Measurements from ENCODE around the gene SLC9C1.

Gene SLC9C1

DNA sequence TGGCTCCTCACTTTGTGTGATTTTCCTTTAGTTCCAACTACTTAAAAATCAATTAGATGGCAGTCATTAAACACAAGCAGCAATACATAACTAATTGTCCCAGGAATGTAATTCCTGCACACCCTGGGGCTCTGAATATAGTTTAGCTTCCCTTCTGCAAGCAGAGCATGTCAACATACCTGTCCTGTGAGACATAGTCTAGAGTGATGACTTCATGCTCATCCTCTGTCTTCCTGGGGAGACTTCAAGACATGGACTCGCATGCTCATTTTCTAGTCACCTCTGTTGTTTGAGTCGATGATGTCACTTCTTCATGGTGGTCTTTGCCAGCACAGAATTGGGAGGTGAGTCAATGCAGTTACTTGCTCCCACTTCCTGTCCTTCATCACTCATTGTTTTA, 192.1 kb downstream of the SLC9C1 start:
- DNase-seq = no peak

DNA sequence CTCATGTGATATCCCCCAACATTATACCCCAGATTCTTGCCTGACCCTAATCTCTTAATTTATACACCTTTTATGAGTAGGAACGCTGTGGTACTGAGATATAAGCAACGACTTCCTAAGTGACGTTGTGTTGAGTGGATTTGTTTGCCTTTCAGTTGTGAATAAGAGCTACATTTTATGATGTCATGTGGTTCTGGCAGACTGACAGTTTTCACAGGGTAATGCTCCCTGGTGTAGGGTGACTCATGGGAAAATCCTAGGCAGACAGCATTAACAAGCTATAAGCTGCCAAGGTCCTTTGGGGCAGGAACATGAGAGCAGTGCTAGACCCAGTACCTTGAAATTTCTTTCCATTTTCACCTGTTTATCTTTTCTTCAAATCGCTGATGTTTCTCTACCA, 196.6 kb downstream of the SLC9C1 start:
- DNase-seq = no peak

DNA sequence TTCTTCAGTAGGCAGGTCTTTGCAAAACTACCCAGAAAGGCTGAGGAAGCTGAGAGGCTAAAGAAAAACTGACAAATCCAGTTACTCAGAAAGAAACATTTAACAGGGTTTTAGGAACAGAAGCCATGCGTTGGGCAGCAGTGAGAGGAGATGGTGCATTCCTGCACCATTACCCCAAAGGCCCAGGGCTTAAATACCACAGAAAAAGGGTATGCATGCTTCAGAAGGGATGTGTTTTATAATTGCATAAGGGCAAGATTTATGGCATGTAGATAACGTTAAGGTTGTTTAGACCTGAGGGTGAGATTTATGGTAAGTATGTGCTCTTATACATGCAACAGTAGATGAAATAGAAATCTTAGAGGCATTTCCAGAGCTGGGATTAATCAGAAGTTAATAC, 197.8 kb downstream of the SLC9C1 start:
- DNase-seq = no peak

DNA sequence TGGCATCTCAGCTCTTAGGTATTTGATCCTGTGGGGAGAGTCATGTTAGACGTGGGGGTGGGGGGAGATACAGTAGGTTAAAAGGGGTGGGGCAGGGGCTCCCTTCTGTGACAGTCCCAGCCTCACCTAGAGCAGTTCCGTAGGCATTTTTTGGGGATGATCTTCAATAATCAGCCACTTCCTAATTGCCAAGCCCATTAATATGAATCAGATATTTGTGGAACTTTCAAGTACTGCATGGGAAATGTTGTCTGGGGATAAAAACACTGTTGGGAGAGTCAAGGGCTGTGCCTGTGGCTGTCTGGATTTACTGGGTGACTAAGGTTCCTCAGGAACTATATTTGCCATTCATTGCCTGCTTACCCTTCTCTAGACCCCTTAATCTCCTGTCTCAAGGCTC, 198.3 kb downstream of the SLC9C1 start:
- no peak for DNase-seq

DNA sequence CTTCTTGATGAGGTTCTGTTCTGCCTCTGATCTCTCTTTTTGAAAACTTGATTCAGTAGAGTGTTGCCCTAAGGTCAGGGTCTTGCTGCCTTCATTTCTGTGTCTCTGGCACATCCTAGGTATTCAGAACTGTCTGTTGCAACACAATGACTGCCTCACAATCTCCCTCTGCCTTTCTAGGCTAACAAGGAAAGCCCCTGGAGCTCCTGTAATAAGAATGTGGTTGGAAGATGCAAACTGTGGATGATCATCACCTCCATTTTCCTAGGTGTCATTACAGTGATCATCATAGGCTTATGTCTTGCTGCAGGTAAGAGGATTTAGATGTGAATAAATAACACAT, 200.9 kb downstream of the SLC9C1 start:
- DNase-seq = no peak

DNA sequence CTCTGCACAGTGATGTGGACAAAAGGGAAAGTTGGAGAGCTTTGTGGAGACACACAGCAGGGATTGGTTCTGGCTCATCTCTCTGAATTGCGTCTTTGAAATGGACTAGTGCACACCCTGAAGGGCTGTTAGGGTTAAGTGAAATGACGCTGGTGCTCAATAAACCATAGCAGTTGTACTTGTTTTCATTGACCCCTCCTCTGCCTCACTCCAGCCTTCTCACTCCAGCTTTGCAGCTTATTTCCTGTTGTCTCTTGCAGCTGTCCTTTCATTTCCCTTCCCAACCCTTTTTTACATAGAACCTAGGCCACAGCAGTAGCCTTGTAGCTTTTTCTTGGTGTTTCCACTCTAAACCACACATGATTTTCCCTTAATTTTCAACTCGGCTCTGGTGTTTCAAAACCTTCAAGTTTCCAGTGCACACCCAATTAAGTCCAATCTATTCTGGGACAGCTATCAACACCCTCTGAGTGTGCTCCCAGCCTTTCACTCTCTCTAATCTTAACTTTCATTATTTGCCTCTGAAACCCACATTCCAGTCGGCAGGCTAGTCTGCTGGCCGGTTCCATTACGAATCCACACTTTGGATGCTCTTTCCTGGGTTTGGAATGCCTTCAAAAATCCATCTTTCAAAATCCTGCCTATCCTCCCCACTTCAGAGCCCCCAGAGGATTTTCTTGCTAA, 201.4 kb downstream of the SLC9C1 start:
- no peak for DNase-seq

DNA sequence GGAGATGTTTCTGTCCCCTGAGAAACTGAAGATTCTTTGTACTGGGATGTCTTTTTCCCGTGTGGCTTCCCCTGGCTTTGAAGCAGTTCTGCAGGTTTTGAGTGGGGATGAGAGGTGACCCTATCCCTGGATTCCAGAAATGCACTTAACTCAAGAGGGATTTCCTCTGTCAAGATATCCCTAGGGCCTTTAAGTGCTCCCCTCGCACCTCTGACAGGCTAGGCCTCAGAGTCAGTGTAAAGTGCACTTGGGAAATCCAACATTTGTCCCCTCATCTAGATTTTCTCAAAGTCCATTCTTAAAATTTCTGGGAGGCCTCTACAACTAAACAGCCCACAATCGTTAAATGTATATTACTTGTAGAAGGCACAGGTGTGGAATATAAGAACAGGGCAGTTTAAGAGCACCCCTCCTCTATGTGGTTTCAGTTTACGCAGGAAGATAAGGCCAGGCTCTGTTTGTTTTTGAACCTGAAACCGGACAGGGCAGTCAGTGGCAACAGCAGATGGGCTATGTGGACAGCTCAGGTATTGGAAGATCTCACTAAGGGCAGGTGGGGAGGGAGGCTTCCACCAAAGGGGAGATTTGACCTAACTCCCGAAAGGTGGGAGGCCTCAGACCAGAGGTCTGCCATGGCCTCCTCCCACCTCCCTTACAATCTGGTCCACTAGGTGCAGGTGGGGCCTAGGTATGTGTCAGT, 203.0 kb downstream of the SLC9C1 start:
- DNase-seq = no peak
